Activated T-cell treated with anti-CD3 and anti-CD28 coated beads for 4 hours (primary cell): Measurements from ENCODE around the gene ITGA8.

ENCODE experiments used
- DNase-seq: peaks from one replicate; pipeline ENCODE4 v3.0.0-alpha.2; 2020

ITGA8 gene

DNA sequence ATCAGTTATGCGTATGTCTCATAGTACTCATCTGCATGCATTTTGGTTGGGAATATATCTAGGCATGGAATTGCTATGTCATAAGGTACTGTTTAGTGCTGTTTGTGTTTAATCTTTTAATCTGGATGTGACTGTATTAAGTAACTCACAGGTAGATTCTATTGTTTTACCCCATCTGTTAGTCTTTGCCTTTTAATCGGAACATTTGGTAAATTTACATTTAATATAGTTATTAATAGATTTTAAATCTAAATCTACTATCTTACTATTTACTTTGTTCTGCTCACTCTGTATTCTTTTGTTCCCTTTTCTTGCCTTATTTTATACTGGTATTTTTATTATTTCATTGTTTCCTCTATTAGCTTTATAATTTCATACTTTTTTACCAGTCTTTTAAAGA lies 10.6 kb upstream of the ITGA8 start:
- no peak for DNase-seq

DNA sequence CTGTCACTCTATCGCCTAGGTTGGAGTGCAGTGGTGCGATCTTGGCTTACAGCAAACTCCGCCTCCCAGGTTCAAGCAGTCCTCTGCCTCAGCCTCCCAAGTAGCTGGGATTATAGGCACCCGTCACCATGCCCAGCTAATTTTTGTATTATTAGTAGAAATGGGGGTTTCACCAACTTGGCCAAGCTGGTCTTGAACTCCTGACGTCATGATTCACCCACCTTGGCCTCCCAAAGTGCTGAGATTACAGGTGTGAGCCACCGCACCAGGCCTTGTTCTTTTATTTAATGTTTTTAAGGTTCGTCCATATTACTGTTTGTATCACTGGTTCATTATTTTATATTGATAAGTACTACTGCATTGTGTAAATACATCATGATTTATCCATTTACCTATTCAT lies 10.2 kb upstream of the ITGA8 start:
- DNase-seq, result no peak

DNA sequence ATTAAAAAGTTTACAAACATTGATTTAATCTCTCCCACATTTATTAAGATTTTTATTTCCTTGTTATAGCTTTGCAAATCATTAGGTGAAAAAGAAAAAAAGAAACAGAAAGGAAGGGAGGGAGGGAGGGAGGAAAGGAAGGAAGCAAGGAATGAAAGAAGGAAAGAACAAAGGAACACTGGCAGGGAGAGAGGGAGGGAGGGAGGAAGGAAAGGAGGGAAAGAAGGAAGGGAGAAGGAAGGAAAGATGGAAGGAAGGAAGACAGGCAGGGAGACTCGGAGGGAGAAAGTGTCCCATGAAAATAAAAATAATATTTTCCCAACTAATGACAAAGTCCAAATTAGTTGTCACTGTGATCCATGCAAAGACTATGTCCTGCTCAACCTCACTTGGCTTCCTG lies 6.3 kb upstream of the ITGA8 start:
- DNase-seq, result no peak

DNA sequence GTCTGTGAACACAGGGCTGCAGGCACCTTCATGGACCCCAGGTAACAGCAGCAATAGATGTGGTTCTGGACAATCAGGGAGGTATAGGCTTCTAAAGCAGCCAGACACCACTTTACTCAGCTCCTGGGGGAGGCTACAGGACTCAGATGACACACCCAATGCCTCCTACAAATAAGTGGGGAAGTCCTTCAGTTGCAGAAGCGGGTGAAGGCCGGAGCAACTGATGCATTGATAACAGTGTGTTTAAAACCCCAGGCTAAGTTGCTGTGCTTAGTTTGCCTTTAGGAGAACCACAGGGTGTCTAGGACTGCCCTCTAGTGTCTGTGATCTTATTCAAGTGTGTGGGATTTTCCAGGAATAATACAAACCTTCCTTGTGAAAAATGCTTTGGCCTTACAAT lies 5.9 kb upstream of the ITGA8 start:
- no peak for DNase-seq

DNA sequence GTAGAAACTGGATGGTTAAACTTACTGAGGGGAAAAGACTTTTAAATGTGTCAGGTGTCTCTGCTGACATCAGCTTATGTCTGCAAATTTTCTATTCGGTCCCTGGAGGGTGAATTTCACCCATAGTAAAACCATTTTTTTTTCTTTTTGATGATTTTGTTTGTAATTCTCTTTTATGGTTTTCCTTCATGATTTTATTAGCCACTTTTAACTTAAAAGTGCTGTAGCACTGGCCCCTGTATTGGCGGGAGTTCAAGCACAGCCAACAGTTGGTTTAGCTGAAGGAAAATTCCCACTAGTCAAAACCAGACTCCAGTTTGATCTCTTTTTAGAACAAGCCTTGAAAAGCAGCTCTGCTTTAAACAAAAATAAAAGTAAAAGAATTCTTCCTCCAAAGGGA lies 5.0 kb upstream of the ITGA8 start:
- no peak for DNase-seq

DNA sequence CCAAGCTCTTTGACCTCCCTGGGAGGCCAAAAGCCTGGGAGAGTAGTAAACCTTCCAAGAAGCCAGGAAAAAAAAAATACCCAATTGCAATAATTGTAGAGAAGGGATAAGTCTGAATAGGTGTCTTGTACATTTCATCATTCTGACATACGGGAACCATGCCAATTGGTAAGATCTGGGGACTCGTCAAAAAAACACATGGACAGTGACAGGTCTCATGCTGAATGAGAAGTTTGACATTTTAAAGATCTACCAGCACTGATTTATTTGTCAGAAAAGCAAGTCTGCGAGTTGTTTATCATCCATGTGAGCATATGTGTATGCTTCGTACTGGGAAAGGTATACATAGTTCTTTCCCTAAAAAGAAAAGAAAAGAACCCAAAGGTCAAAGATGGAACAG lies 4.1 kb upstream of the ITGA8 start:
- DNase-seq, result no peak

DNA sequence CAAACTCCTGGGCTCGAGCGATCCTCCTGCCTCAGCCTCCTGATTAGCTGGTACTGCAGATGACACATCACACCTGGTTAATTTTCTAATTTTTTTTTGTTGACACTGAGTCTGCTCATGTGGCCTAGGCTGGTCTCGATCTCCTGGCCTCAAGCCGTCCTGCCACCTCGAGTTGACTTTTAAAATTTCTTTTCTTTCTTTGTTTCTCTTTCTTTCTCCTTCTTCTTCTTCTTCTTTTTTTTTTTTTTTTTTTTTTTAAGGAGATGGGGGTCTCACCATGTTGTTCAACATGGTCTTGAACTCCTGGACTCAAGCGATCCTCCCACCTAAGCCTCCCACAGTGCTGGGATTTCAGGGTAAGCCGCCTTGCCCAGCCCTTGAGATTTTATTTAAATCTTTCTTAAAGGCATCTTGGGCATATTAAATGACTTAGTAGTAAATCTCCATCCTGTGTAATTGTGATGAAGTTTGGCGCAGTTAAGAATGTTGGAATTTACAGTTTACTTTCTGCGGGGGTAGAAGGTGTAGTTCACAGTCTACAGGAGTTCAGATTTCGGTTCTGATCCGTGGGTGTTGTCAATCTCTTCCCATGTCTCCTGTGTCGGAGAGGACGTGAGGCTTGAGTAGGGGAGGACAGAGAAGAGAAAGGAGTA lies 1.0 kb upstream of the ITGA8 start:
- no peak for DNase-seq

DNA sequence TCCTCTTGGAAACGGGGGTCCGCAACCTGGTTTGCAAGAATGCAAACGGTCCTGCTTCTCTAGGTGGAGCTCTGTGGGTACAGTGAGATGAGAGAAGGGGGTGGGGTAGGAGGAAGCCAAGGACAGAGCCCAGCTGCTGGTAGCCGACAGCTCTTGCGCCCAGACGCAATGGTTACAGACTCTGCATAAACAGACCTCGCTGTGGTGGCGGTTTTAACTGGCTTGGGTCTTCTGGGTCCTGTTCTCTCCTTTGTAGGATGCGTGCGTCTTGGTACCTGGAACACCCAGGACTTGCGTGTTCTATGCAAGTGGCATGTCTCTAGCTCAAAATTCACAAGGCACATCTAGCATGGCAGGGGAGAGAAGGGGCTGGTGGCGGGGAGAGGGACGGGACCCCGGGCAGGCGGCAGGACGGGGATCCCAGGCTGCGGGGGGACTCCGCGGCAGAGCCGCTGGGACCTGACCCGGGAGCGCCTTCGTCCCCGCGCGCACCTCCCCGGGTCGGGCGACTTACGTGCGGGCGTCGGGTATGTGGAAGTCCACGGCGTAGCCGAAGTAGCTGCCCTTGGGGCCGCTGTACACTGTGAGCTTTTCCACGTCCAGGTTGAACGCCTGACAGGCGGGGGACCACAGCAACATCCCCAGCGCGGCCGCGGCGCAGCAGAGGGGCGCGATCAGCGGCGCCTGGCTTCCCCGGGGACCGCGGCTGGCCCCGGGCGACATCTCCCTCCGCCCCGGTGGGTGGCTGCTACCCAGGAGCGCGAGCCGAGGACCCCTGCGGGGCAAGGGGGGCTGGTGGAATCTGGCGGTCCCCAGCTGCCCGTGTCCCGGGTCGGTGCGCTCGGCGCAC lies 448 bp downstream of the ITGA8 start:
- no peak for DNase-seq

DNA sequence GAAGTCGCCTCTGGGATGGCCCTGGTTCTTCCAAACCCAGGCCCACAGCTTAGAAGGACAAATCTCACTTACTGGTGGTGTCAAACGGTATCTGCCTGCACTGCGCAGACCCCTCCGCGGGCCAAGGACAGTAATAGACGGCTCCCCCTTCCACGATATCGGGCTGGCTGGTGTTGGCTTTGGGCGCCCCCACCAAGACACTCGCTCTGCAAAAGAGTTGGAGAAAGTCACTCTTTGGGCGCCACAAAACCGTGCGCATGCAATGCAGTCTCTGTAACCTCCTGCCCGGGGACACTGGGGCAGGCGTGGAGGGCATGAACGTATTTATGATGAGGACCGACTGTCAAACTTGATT lies 1.1 kb downstream of the ITGA8 start:
- DNase-seq, result no peak

DNA sequence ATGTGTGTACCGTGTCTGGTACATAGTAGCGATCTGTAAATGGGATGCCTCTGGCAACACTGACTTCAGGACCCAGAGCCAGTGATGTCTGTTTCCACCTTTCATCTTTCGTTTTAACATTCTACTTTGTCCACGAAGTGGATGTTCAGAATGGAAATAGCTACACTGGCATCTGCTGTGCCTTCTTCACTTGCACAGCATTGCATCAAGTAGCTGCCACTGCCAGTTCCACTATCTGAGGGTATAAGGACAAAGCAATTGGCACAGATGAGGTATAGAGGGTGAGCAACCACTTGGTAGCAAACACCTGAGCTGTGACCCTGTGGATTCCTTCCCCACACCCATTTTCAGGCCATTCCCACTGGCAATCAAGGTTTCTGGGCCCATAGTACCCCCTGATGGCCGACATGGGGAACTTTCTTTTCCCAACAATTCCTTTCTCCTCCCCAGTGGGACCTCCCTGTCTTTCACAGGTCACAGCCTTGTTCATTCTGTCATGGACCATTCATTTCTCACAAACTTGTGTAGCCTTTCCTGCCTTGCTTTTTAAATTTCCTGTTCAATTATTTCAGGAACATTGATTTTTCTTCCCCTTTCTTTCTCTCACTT lies 4.0 kb downstream of the ITGA8 start:
- DNase-seq, result no peak

DNA sequence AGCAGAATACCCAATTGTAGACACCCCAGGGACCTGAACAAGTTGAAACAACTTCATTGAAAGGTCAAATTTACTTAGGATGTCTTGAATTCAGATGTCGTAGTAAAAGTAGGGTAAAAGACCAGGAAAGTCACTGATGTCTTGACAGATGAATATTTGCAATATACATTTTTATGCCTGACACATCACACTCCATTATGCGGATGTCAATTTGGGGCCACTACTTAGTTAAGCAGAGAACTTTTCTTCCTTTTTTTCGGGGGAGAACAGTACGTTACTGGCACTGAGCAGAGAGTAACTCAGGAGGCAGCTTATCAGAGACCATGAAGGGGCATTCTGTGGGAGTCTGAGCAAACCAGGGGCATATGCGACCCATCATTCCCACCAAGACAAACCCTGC lies 4.9 kb downstream of the ITGA8 start:
- DNase-seq, result no peak

DNA sequence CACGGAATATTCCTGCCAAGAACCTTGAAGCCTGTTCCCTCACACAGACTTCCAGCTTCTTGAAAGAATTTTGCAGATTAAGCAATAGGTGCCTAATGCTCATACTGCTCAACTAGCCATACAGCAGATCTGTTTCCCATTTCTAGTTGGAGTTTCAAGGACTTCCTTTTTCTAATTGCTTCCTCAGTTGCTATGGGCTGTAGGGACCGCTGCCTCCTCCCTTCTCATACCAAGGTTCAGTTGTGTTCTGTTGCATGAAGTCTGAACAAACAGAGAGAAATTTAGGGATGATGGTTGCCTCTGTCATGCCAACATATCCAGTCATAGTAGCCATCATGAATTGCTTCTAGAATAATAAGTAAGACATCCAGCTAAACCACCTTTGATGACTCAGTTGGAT lies 6.8 kb downstream of the ITGA8 start:
- no peak for DNase-seq

DNA sequence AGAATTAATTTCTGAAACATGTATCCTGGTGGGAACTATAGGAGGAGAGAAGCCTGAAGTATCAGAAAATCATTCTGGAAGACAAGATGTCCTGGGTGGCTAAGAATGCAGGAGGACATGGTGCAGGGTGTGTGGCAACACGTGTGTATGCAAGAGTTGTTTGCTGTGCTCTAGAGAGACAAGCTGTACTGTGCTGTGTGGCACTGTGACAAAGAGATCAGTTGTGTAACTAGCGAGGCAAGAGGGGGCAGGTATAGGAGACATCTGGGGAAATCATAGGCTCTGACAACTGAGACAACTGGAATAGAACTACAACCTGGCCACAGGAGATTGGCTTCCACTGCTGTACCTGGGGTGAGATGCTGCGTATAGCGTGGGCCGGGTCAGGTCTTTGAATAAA lies 9.3 kb downstream of the ITGA8 start:
- no peak for DNase-seq

DNA sequence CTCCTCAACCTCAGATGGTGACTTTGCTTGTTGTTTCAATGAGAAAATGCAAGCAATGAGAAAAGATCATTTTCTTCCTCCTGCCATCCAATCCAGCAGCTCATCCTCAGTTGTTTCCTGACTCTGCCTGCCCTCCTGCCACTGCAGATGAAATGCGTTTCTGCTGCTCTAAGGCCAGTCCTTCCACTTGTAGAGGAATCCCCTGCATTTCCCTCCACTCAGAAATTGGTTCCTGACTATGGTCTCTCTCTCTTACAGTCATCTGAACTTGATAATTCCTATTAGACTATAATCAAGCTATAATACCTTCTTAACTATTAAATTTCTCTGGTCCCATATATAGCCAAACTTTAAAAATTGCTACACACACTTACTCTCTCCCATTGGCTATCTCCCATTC lies 14.4 kb downstream of the ITGA8 start:
- DNase-seq, result no peak

DNA sequence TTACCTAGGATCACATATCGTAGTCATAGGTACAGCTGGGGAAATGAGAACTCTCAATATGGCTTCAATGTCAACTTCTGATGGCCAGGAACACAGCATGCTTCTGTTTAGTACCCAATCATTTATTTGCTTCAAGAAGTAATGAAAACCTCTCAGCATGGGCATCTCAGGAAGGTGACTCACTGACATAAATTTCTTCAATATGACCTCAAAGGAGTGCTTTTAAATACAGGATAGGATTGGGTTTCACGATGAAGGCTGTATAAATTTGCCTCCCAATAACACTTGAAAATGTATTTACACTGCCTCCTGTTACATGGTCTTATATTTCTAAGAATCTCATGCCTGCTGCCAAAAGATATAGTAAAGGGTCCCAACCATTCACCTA lies 15.1 kb downstream of the ITGA8 start:
- no peak for DNase-seq

DNA sequence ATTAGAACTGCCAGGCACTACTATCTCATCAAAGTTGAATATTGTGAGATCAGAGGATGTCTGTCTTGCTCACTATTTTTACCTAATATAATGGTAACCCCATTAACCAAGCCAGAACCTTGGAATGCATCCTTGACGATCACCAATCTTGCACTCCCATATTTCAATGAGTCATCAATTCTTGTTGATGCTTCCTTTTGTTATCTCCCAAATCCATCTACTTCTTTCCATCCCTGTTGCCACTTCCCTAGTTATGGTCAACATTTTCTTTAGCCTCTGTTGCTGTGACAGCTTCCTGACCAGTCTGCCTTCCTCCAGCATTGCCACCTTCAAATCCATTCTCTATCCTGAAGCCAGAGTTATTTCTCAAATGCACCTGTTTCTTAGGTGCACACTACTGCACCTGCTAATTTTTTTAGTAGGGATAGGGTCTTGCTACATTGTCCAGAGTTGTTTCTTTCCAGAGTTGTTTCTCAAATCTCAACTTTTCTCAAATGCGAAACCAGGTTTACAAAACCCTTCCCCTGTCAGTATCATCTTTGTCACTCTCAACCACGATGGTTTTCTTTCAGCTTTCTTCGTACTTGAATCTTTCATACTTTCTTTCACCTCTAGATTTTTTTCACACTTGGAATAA lies 15.7 kb downstream of the ITGA8 start:
- no peak for DNase-seq

DNA sequence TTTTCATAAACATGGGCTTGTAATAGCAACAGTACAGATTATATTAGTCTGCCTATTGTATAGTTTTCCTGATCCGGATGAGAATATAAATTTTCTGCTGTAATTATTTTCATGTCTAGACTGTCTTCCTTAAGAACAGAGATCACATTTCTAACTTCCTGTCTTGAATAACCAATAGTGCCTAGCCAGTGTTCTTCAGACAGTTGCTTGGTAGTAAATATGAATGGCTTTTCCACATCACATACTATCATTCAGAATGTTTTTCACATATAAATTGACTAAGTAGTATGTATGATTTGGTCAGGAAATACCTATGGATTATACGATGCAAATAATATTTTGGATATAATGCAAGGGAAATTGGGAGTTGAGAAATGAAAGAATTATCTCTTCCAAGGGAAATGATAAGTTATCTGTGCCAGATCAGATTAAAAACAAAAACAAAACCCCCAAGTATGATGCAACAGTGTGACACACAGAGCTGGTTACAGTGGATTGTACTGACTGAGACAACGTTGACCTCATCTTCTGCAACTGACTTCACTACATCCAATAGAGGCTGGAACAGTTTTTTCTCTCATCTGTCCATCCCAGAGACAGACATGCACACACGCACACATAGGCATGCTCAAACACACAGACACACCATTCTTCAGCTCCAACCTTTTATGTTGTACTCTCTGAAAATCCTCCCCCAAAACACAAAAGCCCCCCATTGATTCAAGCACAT lies 16.4 kb downstream of the ITGA8 start:
- no peak for DNase-seq

DNA sequence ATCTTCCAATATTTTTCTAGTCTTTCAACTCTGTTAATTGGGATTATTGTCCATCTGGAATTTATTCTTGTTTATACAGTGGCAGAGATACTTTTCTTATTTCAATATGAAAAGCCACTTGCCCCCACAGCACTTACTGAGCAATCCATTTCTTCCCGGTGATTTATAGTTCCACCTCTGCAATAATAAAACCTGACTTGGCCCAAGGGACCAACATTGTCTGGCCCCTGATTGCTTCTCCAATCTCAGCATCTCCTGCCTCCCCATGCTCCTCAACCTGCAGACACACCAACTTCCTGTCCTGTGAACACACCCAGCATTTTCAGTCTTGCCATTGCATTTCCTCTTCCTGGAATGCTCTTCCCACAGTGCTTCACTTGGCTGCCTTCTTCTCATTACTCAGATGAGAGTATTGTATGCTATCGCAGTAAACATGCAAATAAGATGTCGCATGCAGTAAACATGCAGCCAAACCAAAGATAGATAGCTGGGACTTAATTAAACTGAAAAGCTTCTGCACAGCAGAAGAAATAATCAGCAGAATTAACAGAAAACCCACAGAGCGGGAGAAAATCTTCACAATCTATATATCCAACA lies 19.5 kb downstream of the ITGA8 start:
- no peak for DNase-seq

DNA sequence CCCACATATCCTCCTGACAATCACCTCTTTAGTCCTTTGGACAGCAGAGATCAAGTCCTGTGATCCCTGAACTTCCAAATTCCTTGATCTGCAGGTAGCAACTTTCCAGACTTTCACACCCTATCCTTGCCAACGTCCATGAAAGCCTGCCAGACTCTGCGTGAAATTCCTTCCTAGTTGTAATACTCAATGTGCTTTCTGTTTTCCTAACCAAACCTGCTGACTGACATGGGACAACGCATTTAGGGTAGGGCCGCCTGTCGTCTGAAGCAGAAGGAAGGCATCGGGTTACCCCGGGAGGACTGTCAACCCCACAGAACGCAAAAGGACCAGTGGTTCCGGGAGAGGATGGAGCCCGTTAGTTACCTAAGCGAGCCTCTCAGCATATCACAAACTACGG lies 23.9 kb downstream of the ITGA8 start:
- no peak for DNase-seq

DNA sequence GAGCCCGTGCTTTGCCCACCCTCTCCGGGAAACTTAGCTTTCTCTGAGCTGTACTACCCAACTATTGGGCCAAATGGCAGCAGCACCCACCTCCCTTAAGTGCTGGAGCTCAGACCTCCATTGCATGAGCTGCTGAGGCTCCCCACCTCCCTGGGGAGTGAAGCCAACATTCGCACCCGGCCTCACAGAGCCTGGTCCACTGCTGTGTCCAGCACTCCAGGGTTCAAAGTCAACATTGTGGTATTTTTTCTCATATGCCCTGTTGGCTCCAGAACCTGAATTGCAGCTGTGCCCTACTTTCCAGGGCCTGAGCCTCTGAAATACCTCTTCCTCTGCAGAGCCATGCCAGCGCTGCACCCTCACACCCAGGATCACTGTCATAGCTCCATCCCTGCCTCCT lies 29.7 kb downstream of the ITGA8 start:
- no peak for DNase-seq

DNA sequence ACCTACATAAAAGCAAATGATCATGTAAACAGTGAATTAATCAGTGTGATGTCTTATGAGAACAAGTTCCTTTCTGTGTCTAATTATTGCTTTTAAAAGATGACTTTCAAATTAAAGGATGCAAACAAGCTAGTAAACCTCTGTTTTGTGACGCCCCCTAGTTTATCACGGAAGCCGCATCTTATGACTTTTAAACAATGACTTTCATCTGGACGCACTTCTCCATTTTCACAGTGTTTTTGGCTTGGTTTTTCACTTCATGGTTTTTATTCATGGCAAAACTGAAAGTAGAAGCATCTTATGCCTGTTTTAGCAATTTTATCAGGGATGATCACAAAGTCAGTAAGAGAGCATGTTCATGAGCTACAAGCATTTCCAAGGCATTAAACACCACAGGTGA lies 35.0 kb downstream of the ITGA8 start:
- DNase-seq, result no peak

DNA sequence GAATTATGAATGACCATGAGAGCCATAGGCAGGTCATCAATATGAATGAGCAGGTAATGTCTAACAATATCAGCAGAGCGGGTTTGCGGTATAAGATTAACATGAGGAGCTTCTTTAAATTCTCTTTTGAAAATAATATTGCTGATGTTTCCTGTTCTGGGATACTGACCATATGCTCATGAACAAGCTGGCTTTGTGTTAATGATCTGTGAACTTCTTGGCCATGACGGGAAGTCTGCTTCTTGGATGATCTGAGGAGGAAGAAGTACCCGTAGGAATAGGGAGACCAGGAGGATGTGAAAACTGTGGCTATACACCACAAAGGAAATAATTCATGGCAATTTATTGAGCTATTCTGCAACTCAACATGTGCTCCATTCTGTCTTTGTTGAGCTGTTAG lies 38.6 kb downstream of the ITGA8 start:
- no peak for DNase-seq

DNA sequence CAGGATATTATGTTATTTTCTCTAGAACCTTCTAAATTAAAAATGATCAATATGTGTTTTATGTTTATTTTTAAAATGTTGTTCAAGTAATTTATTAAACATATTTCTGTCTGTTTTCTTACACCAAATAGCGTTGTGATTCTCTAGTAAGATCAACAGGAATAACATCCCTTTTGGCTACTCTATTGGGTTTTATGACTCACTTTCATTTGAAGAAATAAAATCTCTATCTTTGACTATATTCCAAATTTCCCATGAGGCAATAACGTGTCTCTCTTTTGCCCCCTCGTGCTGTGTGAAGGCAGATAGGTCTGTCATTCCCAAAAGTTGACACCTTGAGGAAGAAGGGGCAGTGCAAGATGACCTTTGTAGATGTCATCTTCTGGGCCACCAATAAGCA lies 40.9 kb downstream of the ITGA8 start:
- DNase-seq, result no peak
